Measurements from ENCODE around the gene SRA1. TPM values are rescaled to one million over a fixed set of nuclear protein-coding genes. Genes with fewer than 3 reads are reported as not detected.

SRA1 gene
- total and polyA plus RNA-seq, 2 of the 8 experiments (the other 6 are each of a cell fraction or from before 2014, with no cell fraction given) = 27.4 to 39.4 TPM

- TF ChIP-seq SP2 (IDR thresholded peaks at IDR 0.05; ENCODE audit: low read length) (no peak), POLR2AphosphoS5 (IDR thresholded peaks at IDR 0.05; ENCODE audit: low read depth, low read length) (no peak), ASH2L (IDR thresholded peaks at IDR 0.05; ENCODE audit: low read length) (no peak), ATF2 (IDR thresholded peaks at IDR 0.05; ENCODE audit: low read length) (no peak), PHF8 (conservative IDR thresholded peaks at IDR 0.05; ENCODE audit: low read depth, low read length) (no peak), FOSL1 (IDR thresholded peaks at IDR 0.05; ENCODE audit: insufficient read depth, low read depth, low read length) (no peak)
Measured at GRCh38 chr5:140561753-140562523, 4.7 kb upstream of the SRA1 start (continued).

Measured in H1 (cell line).